Dermis microvascular lymphatic vessel endothelial cell (primary cell): Measurements from ENCODE around the gene DUSP11. TPM values are rescaled to one million over a fixed set of nuclear protein-coding genes. Genes with fewer than 3 reads are reported as not detected.
"Not testable (repeated sequence)": the region's sequence is repeated elsewhere in the genome, so short reads cannot be mapped to it uniquely, and the experiment has no call there.

Source experiments
- DNase-seq, 2 donors: peaks; one replicate each; pipeline versions ENCODE4 v3.0.0 to v3.0.0-alpha.2; 2010; ENCODE audit warnings: low read depth in 2 of 2
- total RNA-seq: library from RNA; depleted of rRNA; stranded (reverse); fragments of >200 nt; gene quantifications from 2 replicates; pipeline ENCODE4 v1.2.1, GENCODE V29; 2014

DUSP11 gene
- total RNA-seq, 1 donor from 2014 or later: 21.7 TPM

DNA sequence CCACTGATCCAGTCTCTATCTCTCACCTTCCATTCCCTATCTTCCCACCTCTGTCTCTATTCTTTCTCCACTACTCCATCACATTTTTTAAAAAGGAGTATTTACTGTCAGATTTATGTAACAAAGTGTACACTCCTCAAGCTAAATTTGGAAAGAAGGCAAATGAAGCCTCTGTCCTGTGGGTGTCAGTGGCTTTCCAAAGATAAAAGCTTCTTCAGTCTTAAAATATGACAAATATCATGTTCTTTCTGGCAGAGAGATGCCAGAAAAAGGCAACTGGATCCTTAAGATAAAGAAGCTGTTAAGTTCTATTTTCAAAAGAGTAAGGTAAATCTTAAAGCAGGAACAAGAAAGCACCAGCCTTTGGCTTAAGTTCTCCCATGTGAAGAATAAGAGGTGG is 7.1 kb downstream of the DUSP11 start:
- DNase-seq: no peak

DNA sequence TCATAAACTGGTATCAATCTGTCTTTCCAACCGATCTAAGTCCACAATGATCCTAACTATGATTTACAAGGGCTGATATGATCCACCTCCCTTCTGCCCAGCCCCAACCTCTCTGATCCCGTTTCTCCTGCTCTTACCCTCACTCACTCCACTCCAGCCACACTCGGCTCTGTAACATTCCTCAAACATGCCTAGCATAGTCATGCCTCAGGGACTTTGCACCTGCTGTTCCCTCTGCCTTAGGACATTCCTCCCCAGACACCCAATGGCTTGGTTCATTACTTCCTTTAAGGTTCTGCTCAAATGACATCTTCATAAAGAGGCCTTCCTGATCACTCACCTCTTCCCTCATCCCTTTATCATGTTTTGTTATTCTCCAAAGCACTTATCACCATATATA is 9.2 kb downstream of the DUSP11 start:
- no peak for DNase-seq

DNA sequence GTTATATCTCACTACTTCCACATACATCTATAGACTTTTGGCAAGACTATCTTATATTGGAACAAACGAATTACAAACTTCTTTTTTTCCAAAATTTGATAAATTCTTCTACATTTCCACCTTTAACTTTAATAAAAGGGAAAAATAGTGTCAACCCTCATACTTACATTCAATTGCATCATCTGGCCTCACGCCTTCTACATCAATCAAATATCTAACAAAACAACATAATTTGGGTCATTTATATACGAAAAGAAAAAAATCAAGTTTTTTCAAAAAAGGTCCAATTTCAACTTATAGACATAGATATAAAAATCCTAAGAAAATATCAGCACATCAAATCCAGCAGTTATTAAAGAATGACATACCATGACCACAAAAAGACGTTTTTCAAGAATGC is 12.9 kb downstream of the DUSP11 start:
- DNase-seq: no peak

- DNase-seq: no peak
Observed at GRCh38 chr2:73766349-73766748, 13.6 kb downstream of the DUSP11 start.

GRCh38 chr2:73764945-73765344 is 15.0 kb downstream of the DUSP11 start:
- DNase-seq: no peak

DNA sequence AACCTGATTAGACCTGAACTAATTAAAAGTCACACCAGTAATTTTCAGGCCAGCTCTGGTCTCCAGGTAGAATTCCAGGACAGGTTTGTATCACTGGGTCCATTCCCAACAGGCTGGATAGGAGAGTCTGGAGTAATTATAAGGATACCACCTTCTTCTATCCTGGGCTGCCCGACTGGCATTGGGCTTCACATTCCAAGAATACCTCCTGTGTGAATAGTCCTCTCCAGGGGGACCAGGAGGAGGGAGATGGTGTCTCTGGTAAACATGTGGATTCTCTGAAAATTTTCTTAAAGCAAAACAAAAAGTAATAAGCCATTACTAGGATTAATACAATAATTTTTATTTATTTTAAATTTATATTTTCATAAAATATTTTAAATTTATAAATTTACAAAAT is 17.3 kb downstream of the DUSP11 start:
- DNase-seq: no peak

DNA sequence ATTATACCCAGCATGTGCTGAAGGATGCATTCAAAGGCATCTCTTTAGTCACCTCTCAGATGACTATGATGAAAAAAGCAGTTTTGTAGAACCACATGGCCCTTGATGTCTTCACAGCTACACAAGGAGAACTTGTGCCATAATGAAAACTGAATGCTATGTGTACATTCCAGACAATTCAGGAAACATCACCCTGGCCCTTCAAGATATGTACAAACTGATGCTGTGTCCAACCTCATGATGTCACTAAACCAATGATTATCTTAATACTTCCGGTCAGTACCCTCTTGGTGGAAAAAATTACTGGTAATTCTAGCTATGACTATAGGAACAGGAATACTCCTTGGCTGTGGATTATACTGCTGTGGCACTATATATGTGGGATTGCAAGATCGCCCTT is 20.0 kb downstream of the DUSP11 start:
- no peak for DNase-seq

- peak; percentile 42 to 83 for DNase-seq
Observed at GRCh38 chr2:73759285-73759764, 20.6 kb downstream of the DUSP11 start.

DNA sequence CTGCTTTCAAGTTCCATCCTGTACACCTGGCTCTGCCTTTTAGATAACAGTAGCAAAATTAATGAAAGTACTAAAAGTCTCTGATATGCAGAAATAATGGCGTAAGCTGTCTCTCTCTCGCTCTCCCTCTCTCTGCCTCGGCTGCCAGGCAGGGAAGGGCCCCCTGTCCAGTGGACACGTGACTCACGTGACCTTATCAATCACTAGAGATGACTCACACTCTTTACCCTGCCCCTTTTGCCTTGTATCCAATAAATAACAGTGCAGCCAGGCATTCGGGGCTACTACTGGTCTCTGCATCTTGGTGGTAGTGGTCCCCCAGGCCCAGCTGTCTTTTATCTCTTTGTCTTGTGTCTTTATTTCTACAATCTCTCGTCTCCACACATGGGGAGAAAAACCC is 25.6 kb downstream of the DUSP11 start:
- DNase-seq: not testable (repeated sequence)

DNA sequence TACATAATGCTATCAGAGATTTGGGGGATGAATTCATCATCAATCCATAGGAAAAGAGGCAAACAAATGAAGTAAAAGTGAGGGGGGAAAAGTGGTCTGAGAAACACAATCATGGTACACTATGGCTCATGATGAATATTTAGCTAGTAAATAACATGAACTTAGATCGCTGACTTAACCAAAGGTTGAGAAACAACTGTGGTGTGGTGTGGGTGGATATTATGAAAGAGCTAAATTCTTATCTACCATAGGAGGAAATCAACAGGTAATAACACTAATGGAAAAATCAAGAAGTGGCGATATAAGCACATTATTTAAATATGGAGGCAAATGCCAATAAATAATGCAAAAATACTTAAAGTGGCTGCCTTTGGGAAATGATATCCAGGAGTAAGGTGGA is 30.6 kb downstream of the DUSP11 start:
- DNase-seq: no peak

DNA sequence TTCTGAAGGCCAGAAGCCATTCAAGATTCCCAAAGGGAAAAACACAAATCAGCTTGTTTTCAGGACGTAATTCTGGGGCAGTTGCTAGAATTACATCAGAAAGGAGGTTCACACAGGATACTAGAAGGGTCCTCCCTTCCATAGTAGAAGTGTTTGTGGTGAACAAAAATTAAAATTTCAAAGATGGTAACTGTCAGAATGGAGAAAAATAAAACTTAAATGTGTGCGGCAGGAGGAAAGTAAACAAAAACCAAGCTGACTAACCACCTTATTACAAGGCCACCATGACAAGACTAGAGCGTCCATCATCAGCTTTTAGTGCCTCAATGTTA is 33.1 kb downstream of the DUSP11 start:
- no peak for DNase-seq

DNA sequence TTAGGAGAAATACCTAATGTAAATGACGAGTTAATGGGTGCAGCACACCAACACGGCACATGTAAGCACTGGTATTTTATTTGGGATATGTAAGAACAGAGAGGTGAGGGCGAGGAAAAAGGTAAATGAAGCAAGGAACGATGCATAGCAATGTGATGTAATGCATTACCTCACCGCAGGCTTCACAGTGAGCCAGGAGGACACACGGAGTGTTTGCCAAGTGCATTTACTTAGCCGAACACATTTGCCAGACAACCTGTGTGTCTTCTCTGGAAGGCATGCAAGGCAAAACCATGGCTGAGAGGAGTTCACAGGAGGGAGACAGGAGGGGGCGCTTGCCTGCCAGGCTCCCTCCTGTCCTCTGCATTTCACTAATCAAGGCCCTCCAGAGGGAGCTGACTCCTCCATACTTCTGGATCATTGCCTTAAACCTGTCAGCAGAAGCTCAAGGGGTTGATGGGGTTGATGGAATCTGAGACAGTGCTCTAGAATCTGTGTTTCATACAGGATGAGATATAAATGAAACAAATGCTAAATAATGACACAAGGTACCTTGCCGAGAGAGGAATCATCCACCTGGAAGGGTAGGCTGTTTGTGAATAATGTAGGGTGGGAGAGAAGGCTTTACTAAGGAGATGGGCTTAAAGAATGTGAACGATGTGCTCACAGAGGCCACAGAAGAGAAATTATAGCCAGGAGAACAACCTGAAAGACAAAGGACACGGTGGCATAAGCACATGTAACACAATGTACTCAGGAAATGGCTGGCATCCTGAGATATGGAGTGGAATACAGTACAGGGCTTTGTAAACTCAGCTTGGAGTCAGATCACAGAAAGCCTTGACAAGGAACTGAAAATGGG is 33.7 kb downstream of the DUSP11 start:
- peak in 1 of 2 donors; percentile 90 for DNase-seq

GRCh38 chr2:73740767-73741166 is 39.1 kb downstream of the DUSP11 start:
- no peak for DNase-seq

DNA sequence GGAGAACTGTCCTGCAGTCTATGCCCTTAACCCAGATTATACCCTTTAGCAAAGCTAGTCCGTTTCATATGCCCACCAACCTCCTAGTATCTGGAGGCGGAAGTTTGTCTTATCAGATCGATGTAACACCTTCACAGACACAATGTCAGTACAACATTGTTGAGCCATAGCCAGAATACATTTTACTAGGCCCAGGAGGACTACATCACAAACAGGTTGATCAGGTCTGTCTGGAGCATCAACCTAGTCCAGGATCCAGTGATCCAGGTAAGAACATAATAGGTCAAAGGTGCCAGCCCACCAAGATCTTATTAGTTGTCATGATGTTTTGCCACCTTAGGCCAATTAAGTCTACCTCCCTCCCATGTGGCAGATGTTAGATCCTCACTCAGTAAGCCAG is 40.8 kb downstream of the DUSP11 start:
- no peak for DNase-seq

DNA sequence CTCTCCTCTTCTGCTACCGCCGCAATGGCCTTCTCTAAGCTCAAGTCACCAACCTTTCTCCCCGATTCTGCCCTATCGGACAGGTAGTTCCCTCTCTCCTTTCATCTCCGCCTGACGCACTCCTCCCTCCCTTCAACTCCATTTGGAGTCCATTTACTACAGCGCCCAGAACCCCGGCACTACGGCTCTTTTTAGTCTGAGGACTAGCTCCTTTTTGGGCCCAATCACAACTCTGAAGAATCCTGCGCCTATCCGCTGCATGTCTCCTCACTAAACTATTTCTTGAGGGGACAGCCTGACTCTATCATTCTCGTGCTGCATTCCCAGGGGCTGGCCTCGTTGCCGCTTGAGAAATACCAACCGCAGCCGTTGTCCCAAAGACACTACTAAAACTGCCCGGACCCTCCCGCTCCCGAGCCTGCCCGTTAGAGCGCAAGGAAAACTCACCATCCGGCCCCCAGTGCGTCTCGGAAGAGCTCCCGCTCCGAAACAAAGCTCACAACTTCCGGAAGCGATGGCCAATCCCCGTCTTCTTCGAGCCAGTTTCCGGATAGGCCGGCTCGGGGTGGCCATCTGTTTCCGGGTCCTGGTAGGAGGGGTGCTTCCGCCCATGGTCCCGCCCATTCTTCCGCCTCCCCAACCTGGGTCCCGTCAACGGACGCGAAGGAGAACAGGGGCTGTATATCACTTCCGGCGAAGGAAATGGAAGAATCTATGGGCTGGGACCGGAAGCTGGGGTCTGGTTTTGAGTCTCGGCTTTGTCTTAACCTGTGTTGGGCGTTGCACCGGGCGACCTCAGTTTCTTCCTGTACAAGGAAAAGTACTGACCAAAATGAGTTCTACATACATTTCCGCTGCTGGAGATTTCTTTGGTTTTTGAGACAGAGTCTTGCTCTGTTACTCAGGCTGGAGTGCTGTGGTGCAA is 42.8 kb downstream of the DUSP11 start, which contains the start of gene TPRKB:
Gene TPRKB (minus strand): TSS at position 491 of the 925 bp plus-strand sequence. CDS start 2,776 bp downstream, outside the sequence.
- DNase-seq: peak; percentile 88 to 97

DNA sequence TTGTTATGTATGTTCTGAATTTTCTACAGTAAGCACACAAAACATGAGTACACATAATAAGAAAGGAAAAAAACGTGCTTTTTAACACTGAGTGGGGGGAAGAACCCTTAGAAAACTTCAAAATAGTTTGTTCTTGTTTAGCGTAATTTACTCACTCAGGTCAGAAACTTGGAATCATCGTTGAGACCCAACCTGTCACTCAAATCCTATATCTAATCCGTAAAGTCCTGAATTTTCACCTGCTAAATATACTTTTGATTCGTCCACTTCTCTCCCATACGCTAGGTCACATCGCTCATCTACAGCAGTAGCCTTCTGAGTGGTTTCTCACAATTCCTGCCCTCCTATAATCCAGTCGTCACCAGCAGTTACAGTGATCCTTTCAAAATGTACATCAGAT is 43.5 kb downstream of the DUSP11 start:
- no peak for DNase-seq

GRCh38 chr2:73730810-73731209 is 49.1 kb downstream of the DUSP11 start:
- peak in 1 of 2 donors; percentile 30 for DNase-seq

- no peak for DNase-seq
Observed at GRCh38 chr2:73728711-73729110, 51.2 kb downstream of the DUSP11 start.

DNA sequence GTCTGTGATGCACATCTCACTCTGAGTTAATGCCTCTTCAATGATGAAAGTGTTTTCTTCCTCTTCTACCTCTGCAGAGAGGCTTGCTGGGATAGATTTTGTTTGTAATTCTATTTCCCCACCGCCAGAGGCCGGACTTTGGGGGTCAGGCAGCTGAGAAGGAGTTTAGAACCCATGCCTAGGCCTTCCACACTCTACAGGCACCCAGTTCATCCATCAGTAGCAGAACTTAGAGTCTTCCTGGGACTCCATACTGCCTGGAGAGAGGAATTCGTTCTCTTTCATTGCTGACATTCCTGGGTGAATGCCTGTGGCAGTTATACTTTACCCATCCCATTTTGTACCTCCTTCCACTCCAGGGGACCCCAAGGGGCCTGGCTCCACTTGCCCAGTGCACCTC is 51.9 kb downstream of the DUSP11 start:
- DNase-seq: no peak

GRCh38 chr2:73726657-73727056 is 53.2 kb downstream of the DUSP11 start:
- not testable (repeated sequence) for DNase-seq

DNA sequence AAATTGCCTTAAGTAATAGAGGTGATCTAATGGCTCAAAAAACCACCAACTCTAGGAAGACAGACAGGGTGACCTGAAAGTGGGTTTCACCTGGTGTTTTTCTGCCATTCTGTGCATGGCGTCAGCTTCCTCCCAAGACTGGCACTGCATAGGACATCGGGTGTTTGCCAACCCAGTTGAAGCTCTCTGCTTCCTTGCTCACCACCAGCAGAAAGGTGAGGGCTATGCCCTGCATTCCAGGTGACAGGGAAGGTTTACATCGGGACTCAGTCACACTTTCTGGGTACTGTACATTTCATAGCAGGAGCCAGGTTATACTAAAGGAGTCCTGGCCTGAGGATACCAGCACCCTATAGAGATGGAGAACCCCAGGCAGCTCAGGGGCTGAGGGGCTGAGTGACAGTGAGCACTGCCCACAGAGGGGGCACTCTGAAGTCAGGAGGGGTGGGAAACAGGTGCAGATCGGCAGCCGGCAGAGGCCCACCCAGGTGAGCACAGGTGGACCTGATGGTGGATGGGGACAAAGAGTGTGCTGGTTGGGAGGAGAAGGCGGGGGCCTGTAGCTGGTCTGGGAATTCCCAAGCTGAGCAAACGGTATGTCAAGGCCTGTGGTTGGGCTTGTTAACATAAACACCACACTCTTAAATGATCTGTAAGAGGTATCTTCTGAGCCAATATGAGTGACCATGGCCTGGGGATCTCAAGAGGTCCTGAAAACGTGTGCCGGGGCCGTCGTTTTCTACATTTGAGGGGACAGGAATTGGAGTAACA is 60.9 kb downstream of the DUSP11 start:
- no peak for DNase-seq

GRCh38 chr2:73718421-73718820 is 61.5 kb downstream of the DUSP11 start:
- DNase-seq: no peak
